GM12878 (cell line): ENCODE measurements around the gene CAMTA1.

ENCODE experiments used
- CTCF ChIP-seq, 3 experiments: IDR thresholded peaks in 2 of 3; conservative IDR thresholded peaks in 1 of 3; 2 replicates each; pipeline ENCODE4 v1.5.1; 2011; ENCODE audit warnings: low read depth in 3 of 3, low read length in 3 of 3, mild to moderate bottlenecking in 3 of 3, control low read depth in 2 of 3, moderate library complexity in 2 of 3, inconsistent platforms in 1 of 3, mixed read lengths in 1 of 3; ENCODE audit not compliant: control insufficient read depth in 2 of 3, insufficient read depth in 1 of 3; ENCODE audit errors: extremely low read depth in 1 of 3
- SIN3A ChIP-seq: IDR thresholded peaks from 2 replicates; pipeline ENCODE4 v1.6.1; 2012; ENCODE audit warnings: low read depth, low read length, improper control_type of control experiment

- TF ChIP-seq CTCF (IDR thresholded peaks at IDR 0.05 in 2 of 3, conservative IDR thresholded peaks at IDR 0.05 in 1 of 3; ENCODE audit: control insufficient read depth in 2 of 3, extremely low read depth in 1 of 3, insufficient read depth in 1 of 3, low read depth in 3 of 3, low read length in 3 of 3) = no peak
- no peak for TF ChIP-seq SIN3A
Observed at GRCh38 chr1:7036386-7036785, 251.1 kb downstream of the CAMTA1 start.
